HEK293 (cell line): ENCODE data around the gene N4BP3.

Experiments
- CTCF ChIP-seq: fragments of 450-650 bp; formaldehyde crosslinking; IDR thresholded peaks from 2 replicates; pipeline ENCODE4 v1.5.1; 2016; ENCODE audit warnings: missing biosample characterization, missing genetic modification characterization
- GLIS1 ChIP-seq: fragments of 450-650 bp; formaldehyde crosslinking; IDR thresholded peaks from 2 replicates; pipeline ENCODE4 v1.5.1; 2016; ENCODE audit warnings: missing biosample characterization, missing genetic modification characterization
- YY1 ChIP-seq: fragments of 450-650 bp; formaldehyde crosslinking; IDR thresholded peaks from 2 replicates; pipeline ENCODE4 v1.5.1; 2018; ENCODE audit warnings: missing biosample characterization, missing genetic modification characterization
- ZFP69B ChIP-seq: fragments of 450-650 bp; formaldehyde crosslinking; IDR thresholded peaks from 2 replicates; pipeline ENCODE4 v1.5.1; 2016; ENCODE audit warnings: missing biosample characterization, missing genetic modification characterization
- ZNF501 ChIP-seq: fragments of 450-650 bp; formaldehyde crosslinking; IDR thresholded peaks from 2 replicates; pipeline ENCODE4 v1.5.1; 2016; ENCODE audit warnings: missing biosample characterization, missing genetic modification characterization
- ZNF707 ChIP-seq: fragments of 450-650 bp; formaldehyde crosslinking; IDR thresholded peaks from 2 replicates; pipeline ENCODE4 v1.5.1; 2016; ENCODE audit warnings: missing biosample characterization, missing genetic modification characterization
- TF ChIP-seq, protein P1 (sequence below): sonication (generic); formaldehyde crosslinking; IDR thresholded peaks from 2 replicates; pipeline ENCODE4 v1.8.1; 2022; ENCODE audit warnings: mild to moderate bottlenecking, moderate library complexity, missing genetic modification reagents

DNA sequence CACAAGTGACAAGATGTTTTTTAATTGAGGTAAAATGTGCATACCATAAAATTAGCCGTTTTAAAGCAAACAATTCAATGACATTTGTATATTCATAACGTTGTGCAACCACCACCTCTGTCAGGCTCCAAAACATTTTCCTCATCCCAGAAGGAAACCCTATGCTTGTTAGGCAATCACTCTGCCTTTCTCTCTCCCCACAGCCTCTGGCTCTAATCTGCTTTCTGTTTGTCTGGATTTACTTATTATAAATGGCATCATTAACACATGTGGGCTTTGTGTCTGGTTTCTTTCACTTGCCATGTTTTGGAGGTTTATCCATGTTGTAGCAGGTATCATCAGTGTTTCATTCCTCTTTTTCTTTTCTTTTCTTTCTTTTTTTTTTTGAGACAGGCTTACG is 1.4 kb upstream of the N4BP3 start:
- TF ChIP-seq YY1 (tag by site-specific recombination), result no peak
- TF ChIP-seq CTCF (tag by site-specific recombination), result no peak
- no peak for TF ChIP-seq ZNF501 (tag by site-specific recombination)
- TF ChIP-seq ZNF707 (tag by site-specific recombination), result no peak
- TF ChIP-seq GLIS1 (tag by site-specific recombination), result no peak
- no peak for TF ChIP-seq ZFP69B
- TF ChIP-seq, protein P1, sequence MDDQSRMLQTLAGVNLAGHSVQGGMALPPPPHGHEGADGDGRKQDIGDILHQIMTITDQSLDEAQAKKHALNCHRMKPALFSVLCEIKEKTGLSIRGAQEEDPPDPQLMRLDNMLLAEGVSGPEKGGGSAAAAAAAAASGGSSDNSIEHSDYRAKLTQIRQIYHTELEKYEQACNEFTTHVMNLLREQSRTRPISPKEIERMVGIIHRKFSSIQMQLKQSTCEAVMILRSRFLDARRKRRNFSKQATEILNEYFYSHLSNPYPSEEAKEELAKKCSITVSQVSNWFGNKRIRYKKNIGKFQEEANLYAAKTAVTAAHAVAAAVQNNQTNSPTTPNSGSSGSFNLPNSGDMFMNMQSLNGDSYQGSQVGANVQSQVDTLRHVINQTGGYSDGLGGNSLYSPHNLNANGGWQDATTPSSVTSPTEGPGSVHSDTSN (CRISPR knock-in tag), result no peak
